ENCODE results near the gene COL27A1.

DNA sequence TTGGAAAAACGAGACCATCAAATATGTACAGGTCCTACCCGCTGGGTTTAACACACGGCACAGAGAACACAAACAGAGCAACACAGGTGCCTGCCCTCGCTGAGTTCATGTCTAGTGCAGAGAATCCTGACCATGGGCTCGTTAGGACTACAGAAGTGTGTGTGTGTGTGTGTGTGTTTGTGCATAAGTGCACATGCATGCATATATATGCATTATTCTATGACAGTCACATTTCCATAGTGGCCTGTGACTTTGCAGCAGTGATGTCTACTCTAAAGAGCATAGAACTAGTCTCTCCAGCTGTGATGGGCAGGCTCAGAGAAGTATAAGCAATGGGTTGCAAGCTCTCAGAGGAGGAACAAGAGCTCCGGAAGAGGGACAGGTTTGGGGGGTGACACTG lies 202.0 kb downstream of the COL27A1 start:
- TF ChIP-seq TAF1 (IDR thresholded peaks at IDR 0.05; ENCODE audit: low read depth, low read length) = no peak
- no peak for TF ChIP-seq POLR2AphosphoS5 (IDR thresholded peaks at IDR 0.05; ENCODE audit: low read depth, low read length)
- TF ChIP-seq SPI1 (IDR thresholded peaks at IDR 0.05; ENCODE audit: low read depth, low read length) = no peak
- TF ChIP-seq POLR2A (IDR thresholded peaks at IDR 0.05; ENCODE audit: low read depth, low read length) = no peak
- no peak for TF ChIP-seq PAX5 (IDR thresholded peaks at IDR 0.05; ENCODE audit: insufficient read depth, low read length, severe bottlenecking)
